WTC11 (cell line): ENCODE results near the gene CDH2.

ENCODE experiments used
- CBFB ChIP-seq: sonication (generic); formaldehyde crosslinking; IDR thresholded peaks from 2 replicates; pipeline ENCODE4 v1.8.1; 2022; ENCODE audit warnings: mild to moderate bottlenecking, low read depth, missing genetic modification reagents
- RORB ChIP-seq: fragments of 250-450 bp; sonication (Bioruptor Pico); IDR thresholded peaks from 2 replicates; pipeline ENCODE4 v1.9.0; 2021; ENCODE audit warnings: mild to moderate bottlenecking
- SP1 ChIP-seq: sonication (generic); formaldehyde crosslinking; conservative IDR thresholded peaks from 2 replicates; pipeline ENCODE4 v1.8.1; 2022; ENCODE audit warnings: missing genetic modification reagents
- ZNF138 ChIP-seq: sonication (generic); formaldehyde crosslinking; conservative IDR thresholded peaks from 2 replicates; pipeline ENCODE4 v1.8.1; 2022; ENCODE audit warnings: mild to moderate bottlenecking, moderate library complexity, missing genetic modification reagents
- TF ChIP-seq, protein P1 (sequence below): sonication (generic); formaldehyde crosslinking; IDR thresholded peaks from 2 replicates; pipeline ENCODE4 v1.8.0; 2022; ENCODE audit warnings: mild to moderate bottlenecking, missing genetic modification reagents
- TF ChIP-seq, protein P2 (sequence below): fragments of 200-600 bp; IDR thresholded peaks from 2 replicates; pipeline ENCODE4 v1.8.0; 2022; ENCODE audit warnings: antibody characterized with exemption
- TF ChIP-seq, protein P3 (sequence below): fragments of 250-450 bp; sonication (Bioruptor Pico); conservative IDR thresholded peaks from 2 replicates; pipeline ENCODE4 v1.9.0; 2021; ENCODE audit warnings: mild to moderate bottlenecking

DNA sequence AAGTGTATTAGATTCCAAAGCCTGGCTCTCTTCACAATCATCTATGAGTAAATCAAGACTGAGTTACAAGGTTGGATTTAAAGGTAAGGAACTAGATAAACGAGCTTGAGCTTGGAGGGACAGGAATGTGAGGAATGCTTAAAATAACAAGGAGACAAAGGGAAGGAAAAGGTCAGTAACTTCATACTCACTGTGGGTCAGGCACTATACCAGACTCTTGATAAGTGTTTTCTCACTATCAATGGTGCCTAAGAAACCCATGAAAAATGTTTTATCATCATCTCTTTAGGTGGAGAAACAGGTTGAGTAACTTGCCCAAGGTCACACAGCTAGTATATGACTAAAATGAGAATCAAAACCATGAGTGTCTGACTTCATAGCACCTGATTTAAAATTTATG is 212.1 kb downstream of the CDH2 start:
- TF ChIP-seq CBFB (CRISPR knock-in tag) (no peak), ZNF138 (CRISPR knock-in tag) (no peak), RORB (no peak), SP1 (CRISPR knock-in tag) (no peak)
- TF ChIP-seq, protein P1, sequence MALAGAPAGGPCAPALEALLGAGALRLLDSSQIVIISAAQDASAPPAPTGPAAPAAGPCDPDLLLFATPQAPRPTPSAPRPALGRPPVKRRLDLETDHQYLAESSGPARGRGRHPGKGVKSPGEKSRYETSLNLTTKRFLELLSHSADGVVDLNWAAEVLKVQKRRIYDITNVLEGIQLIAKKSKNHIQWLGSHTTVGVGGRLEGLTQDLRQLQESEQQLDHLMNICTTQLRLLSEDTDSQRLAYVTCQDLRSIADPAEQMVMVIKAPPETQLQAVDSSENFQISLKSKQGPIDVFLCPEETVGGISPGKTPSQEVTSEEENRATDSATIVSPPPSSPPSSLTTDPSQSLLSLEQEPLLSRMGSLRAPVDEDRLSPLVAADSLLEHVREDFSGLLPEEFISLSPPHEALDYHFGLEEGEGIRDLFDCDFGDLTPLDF, result no peak
- TF ChIP-seq, protein P2, sequence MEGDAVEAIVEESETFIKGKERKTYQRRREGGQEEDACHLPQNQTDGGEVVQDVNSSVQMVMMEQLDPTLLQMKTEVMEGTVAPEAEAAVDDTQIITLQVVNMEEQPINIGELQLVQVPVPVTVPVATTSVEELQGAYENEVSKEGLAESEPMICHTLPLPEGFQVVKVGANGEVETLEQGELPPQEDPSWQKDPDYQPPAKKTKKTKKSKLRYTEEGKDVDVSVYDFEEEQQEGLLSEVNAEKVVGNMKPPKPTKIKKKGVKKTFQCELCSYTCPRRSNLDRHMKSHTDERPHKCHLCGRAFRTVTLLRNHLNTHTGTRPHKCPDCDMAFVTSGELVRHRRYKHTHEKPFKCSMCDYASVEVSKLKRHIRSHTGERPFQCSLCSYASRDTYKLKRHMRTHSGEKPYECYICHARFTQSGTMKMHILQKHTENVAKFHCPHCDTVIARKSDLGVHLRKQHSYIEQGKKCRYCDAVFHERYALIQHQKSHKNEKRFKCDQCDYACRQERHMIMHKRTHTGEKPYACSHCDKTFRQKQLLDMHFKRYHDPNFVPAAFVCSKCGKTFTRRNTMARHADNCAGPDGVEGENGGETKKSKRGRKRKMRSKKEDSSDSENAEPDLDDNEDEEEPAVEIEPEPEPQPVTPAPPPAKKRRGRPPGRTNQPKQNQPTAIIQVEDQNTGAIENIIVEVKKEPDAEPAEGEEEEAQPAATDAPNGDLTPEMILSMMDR, result no peak
- TF ChIP-seq, protein P3, sequence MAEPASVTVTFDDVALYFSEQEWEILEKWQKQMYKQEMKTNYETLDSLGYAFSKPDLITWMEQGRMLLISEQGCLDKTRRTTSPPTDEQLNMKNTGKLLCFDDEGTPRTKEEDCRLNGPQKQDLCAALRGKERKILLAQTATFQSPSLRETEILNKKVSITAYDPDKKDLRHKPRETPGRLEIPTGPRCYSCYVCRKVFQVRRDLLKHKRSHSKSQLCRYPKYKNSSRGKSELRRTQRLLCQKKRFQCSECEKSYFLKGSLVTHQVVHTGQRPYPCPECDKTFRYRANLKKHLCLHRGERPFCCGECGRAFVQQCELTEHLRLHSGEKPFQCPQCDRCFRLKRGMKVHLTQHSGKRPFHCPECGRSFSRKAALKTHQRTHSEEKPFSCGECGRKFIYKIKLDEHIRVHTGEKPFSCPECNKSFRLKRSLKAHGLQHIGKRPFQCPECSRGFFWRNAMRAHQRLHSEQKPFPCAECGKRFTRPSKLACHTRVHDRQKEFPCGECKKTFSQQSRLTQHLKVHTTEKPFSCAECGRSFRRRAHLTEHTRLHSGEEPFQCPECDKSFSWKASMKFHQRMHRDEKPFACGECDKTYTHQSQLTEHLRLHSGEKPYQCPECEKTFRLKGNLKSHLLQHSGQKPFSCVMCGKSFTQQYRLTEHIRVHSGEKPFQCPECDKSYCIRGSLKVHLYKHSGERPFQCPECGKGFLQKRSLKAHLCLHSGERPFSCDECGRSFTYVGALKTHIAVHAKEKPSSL (CRISPR knock-in tag), result no peak
